Effector memory CD8-positive, alpha-beta T cell (primary cell): ENCODE data around the gene UNCX.
"Not testable (repeated sequence)": the region's sequence is repeated elsewhere in the genome, so short reads cannot be mapped to it uniquely, and the experiment has no call there.

Experiments used
- ATAC-seq: fragments of 150-1000 bp; cut with Tn5 transposase; replicated peaks from 2 replicates; pipeline ENCODE4 v1.10.0; 2021; ENCODE audit warnings: mild to moderate bottlenecking, moderate library complexity
- DNase-seq, 3 experiments: peaks; one replicate each; pipeline ENCODE4 v3.0.0; 2021
- H3K27ac Mint-ChIP-seq, 2 donors: one replicate each; pipeline ENCODE4 v1.8.0; 2022; ENCODE audit warnings: mild to moderate bottlenecking in 2 of 2, mixed read lengths in 2 of 2, moderate library complexity in 2 of 2
- H3K27me3 Mint-ChIP-seq, 2 donors: one replicate each; pipeline ENCODE4 v1.8.0; 2022; ENCODE audit warnings: mixed read lengths in 2 of 2
- H3K36me3 Mint-ChIP-seq: one replicate; pipeline ENCODE4 v1.8.0; 2022; ENCODE audit warnings: mild to moderate bottlenecking, moderate library complexity, mixed read lengths; ENCODE audit not compliant: insufficient read depth
- H3K4me1 Mint-ChIP-seq, 2 donors: one replicate each; pipeline ENCODE4 v1.8.0; 2022; ENCODE audit warnings: low read depth in 2 of 2, mixed read lengths in 2 of 2
- H3K4me3 Mint-ChIP-seq, 2 donors: one replicate each; pipeline ENCODE4 v1.8.0; 2022; ENCODE audit warnings: mild to moderate bottlenecking in 2 of 2, mixed read lengths in 2 of 2, moderate library complexity in 2 of 2
- H3K9me3 Mint-ChIP-seq, 2 donors: one replicate each; pipeline ENCODE4 v1.8.0; 2022; ENCODE audit warnings: mixed read lengths in 2 of 2

UNCX gene

DNA sequence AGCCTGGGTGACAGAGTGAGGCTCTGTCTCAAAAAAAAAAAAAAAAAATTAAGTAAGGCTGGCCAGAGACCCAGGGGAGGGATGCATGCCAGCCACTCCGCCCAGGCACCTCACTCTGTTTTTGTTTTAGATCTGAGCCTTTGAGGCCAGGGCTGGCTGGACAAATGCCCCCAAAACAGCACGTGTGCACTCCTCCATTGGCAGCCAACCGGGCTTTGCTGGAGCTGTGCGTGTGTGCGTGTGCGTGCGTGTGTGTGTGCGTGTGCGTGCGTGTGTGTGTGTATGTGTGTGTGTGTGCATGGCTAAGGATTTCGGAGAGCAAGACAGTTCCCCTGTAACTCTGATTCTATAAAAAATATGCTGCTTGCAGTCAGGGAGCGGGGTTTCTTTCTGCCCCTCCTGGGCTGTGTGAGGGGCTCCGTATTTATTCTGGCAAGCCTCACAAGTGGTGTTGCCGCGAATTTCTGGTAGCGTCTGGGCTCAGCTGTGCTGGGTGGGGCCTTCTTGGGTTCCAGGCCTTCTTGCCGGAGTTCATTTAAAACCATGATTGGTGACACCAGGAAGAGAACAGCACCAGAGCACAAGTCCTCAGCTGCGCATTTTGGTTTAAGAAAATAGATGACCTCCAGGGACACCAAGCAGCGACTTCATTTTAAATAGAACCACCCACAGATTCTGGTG is 28.1 kb upstream of the UNCX start:
- no peak for ATAC-seq
- Mint-ChIP-seq H3K4me1 (no peaks in the 10 kb centered on the region), H3K9me3 (no peaks in the 10 kb centered on the region), H3K27ac (no peak overlapping the region), H3K4me3 (no peak overlapping the region), H3K27me3 (peaks cover 7 to 34% of the 10 kb centered on the region in 2 donors), H3K36me3 (no peaks in the 10 kb centered on the region)
- DNase-seq = no peak

DNA sequence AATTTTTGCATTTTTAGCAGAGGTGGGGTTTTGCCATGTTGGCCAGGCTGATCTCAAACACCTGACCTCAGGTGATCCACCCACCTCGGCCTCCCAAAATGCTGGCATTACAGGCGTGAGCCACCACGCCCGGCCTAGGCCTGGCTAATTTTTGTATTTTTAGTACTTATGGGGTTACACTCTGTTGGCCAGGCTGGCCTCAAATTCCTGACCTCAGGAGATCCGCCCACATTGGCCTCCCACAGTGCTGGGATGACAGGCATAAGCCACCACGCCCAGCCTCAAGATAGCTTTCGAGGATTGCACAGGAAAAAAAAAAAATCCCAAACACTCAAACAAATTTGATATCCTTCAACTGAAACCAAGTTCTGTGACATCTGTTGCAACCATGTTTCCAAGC is 26.9 kb upstream of the UNCX start:
- DNase-seq, H3K27ac Mint-ChIP-seq, H3K9me3 Mint-ChIP-seq, H3K4me3 Mint-ChIP-seq, H3K4me1 Mint-ChIP-seq, ATAC-seq, H3K36me3 Mint-ChIP-seq: not testable (repeated sequence)
- H3K27me3 Mint-ChIP-seq = peaks cover 16 to 38% of the 10 kb centered on the region in 2 donors

DNA sequence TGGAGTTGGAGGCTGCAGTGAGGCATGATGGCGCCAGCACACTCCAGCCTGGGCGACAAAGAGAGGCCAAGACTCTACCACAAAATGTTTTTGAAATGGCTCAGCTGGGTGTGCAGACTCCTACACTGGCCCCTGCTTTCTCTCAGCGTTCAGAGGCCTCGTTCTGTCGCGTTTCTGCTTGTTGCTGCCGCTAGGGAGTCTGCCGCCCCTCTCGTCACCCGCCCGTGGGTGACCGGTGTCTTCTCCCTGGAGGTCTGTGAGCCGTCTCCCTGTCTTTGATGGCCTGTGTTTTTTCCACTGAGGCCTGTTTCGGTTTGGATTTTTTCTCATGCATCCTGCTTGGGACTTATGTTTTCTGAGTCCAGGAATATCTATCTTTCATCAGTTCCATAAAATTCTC is 23.6 kb upstream of the UNCX start:
- H3K27ac Mint-ChIP-seq = no peak overlapping the region
- no peak overlapping the region for H3K4me3 Mint-ChIP-seq
- ATAC-seq (no peak), DNase-seq (no peak)
- H3K4me1 Mint-ChIP-seq = no peaks in the 10 kb centered on the region
- H3K27me3 Mint-ChIP-seq = peaks cover 33 to 52% of the 10 kb centered on the region in 2 donors
- no peaks in the 10 kb centered on the region for H3K9me3 Mint-ChIP-seq
- H3K36me3 Mint-ChIP-seq = no peaks in the 10 kb centered on the region

DNA sequence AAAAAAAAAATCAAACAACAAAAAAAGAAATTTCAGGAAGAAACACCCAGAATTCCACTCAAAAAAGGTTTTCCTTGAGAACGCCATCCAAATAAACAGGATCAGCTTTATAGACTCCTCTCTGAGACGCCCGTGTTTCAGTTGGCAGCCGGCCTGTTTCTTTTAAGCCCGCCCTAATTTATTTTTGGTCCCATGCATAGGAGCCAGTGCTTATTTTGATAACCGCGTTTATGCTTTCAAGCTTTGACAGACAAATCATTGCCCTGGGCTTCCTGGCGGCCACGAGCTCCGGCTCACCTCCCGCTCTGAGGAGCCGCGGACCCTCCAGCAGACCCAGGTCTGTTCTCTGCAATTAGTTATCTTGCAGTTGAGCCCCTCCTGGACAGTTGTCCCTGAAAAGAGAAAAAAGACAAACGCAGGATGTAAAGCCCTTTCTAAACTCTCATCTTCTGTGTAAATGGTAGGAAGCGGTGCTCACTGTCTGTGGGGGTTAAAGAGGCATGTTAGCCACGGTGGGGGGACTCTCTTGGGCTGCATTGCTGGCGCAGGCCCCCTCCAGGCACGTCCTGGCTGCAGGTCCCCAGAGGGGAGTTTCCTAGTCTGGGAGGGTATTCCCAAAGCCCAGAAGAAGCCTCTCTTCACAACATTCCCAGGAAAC is 22.2 kb upstream of the UNCX start:
- H3K27me3 Mint-ChIP-seq = peaks cover 37 to 59% of the 10 kb centered on the region in 2 donors
- no peak overlapping the region for H3K4me3 Mint-ChIP-seq
- no peaks in the 10 kb centered on the region for H3K9me3 Mint-ChIP-seq
- no peak for ATAC-seq
- DNase-seq = no peak
- no peak overlapping the region for H3K27ac Mint-ChIP-seq
- H3K4me1 Mint-ChIP-seq = no peaks in the 10 kb centered on the region
- H3K36me3 Mint-ChIP-seq = no peaks in the 10 kb centered on the region

DNA sequence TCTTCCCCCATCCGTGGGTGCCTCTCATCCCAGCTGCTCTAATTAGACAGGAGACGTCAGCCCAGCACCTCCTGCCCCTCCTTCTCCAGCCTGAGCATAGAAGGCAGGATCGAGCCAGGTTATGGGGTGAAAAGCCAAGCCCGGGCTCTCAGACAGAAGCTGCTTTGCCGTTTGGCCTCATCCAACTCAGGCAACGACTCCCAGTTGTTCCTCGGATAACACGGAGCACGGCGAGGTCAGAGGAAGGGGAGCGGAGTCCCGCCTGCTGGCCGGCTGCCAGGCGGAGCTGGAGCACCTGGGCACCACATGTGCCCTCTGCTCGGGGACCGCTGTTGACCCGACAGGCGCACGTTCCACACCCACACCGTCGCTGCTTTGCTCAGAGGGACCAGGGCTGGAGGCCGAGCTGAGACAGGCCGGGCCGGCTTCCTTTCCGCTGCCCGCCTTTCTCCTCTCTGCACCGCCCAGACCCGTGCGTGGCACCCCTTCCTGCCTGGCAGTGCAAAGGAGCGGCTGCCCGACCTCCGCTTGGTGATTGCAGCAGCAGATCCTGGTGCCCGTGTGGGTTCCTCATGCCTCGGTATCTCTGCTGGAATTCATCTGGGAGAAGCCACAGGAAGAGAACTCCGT is 21.6 kb upstream of the UNCX start:
- H3K27ac Mint-ChIP-seq = no peak overlapping the region
- ATAC-seq (no peak), DNase-seq (no peak)
- peaks cover 37 to 59% of the 10 kb centered on the region in 2 donors for H3K27me3 Mint-ChIP-seq
- no peaks in the 10 kb centered on the region for H3K4me1 Mint-ChIP-seq
- no peaks in the 10 kb centered on the region for H3K9me3 Mint-ChIP-seq
- no peak overlapping the region for H3K4me3 Mint-ChIP-seq
- no peaks in the 10 kb centered on the region for H3K36me3 Mint-ChIP-seq

DNA sequence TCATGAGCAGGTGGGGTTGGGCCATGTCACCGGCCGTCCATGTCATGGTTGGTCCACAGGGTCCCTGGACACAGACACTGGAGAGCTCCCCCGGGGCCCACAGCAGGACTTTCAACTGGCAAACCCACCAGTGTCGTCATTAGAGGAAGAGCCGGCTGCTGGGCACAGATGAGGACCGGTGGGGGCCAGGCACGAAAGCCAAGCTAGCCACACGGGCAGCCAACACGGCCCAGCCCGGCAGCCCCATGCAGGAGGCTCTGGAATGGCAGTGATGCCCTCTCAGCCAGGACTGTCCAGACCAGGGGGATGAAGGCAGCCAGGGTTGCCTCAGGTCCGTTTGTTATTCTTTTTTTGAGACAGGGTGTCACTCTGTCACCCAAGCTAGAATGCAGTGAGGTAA is 21.1 kb upstream of the UNCX start:
- H3K36me3 Mint-ChIP-seq = no peaks in the 10 kb centered on the region
- ATAC-seq (no peak), DNase-seq (no peak)
- no peak overlapping the region for H3K4me3 Mint-ChIP-seq
- no peaks in the 10 kb centered on the region for H3K9me3 Mint-ChIP-seq
- H3K27ac Mint-ChIP-seq = no peak overlapping the region
- H3K27me3 Mint-ChIP-seq = peaks cover 37 to 61% of the 10 kb centered on the region in 2 donors
- no peaks in the 10 kb centered on the region for H3K4me1 Mint-ChIP-seq

DNA sequence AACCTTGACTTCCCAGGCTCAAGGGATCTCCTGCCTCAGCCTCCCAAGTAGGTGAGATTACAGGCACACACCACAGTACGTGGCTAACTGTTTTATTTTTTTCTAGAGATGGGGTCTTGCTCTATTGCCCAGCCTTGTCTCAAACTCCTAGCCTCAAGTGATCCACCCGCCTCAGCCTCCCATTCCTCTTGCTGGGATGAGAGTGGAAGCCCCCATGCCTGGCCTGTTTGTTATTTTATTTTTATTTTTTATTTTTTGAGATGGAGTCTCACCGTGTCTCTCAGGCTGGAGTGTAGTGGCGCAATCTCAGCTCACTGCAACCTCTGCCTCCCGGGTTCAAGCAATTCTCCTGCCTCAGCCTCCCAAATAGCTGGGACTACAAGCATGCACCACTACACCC is 20.6 kb upstream of the UNCX start:
- not testable (repeated sequence) for H3K36me3 Mint-ChIP-seq, ATAC-seq, H3K9me3 Mint-ChIP-seq, H3K4me1 Mint-ChIP-seq, H3K27ac Mint-ChIP-seq, H3K4me3 Mint-ChIP-seq, DNase-seq
- H3K27me3 Mint-ChIP-seq = peaks cover 40 to 65% of the 10 kb centered on the region in 2 donors

DNA sequence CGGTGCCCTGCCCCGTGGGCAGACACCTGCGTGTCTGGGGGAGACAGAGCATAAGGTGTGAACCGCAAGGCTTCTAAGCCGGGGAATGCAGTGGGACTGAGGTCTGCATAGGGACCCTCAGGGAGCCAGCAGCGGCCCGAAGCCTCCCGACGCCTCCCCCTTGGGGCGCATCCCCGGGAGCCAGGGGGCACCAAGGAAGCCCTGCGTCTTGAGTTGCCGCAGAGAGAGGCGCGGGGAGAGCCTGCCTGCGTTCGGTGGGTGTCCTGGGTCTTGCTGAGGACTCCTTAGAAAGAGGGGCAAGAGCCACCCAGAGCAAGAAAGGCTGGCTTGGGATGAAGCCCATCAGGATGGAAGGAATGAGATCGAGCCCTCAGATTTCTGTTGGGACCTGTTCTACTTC is 18.2 kb upstream of the UNCX start:
- H3K4me1 Mint-ChIP-seq = no peaks in the 10 kb centered on the region
- H3K9me3 Mint-ChIP-seq = no peaks in the 10 kb centered on the region
- no peak overlapping the region for H3K4me3 Mint-ChIP-seq
- peaks cover 43 to 82% of the 10 kb centered on the region in 2 donors for H3K27me3 Mint-ChIP-seq
- ATAC-seq (no peak), DNase-seq (no peak)
- no peak overlapping the region for H3K27ac Mint-ChIP-seq
- H3K36me3 Mint-ChIP-seq = no peaks in the 10 kb centered on the region

DNA sequence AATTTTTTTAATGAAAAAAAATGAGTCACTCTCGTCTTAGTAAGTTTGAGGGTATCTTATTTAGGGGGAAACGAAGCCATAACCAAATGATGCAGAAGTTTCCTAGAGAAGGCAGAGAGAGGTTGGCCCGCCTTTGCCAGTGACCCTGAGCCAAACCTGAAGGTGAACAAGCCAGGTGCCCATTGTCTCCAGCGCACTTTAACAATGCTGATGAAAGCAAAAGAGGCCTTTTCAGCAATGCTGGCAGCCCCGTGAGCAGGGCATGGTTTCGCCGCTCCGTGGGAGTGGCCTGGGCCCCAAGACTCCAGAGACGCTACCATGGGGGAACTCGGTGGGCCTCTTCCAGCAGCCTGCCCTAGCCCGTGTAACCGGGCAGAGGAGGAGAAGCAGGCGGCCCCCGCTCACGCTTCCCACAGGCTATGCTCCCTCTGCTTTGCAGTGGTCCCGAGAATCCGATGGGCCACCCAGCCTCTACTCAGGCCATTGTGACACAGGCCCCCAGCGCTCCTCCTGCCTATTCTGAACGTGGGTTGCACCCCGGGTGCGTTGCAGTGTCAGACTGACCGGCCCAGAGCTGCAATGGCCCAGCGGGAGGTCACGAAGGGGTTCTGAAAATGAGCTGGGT is 14.0 kb upstream of the UNCX start:
- Mint-ChIP-seq H3K4me3 (no peak overlapping the region), H3K9me3 (no peaks in the 10 kb centered on the region), H3K36me3 (no peaks in the 10 kb centered on the region), H3K4me1 (no peaks in the 10 kb centered on the region), H3K27me3 (peaks cover 57 to 84% of the 10 kb centered on the region in 2 donors), H3K27ac (no peak overlapping the region)
- DNase-seq = no peak
- no peak for ATAC-seq

DNA sequence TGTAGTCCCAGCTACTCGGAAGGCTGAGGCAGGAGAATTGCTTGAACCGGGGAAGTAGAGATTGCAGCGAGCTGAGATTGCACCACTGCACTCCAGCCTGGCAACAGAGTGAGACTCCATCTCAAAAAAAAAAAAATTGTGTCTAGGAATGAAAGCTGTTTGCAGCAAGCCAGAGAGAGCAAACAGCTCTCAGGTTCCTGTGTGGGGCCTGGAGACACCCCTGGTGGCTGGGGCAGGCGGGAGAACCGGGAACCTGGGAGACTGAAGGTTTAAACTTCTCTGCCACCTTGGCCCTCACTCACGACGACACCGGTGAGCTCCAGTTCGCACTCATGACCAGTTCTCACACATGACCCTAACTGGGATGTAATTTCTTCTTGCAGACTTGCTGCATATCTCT is 13.2 kb upstream of the UNCX start:
- Mint-ChIP-seq H3K36me3 (no peaks in the 10 kb centered on the region), H3K4me1 (no peaks in the 10 kb centered on the region), H3K9me3 (no peaks in the 10 kb centered on the region), H3K27me3 (peaks cover 57 to 84% of the 10 kb centered on the region in 2 donors), H3K27ac (no peak overlapping the region), H3K4me3 (no peak overlapping the region)
- DNase-seq (no peak), ATAC-seq (no peak)

DNA sequence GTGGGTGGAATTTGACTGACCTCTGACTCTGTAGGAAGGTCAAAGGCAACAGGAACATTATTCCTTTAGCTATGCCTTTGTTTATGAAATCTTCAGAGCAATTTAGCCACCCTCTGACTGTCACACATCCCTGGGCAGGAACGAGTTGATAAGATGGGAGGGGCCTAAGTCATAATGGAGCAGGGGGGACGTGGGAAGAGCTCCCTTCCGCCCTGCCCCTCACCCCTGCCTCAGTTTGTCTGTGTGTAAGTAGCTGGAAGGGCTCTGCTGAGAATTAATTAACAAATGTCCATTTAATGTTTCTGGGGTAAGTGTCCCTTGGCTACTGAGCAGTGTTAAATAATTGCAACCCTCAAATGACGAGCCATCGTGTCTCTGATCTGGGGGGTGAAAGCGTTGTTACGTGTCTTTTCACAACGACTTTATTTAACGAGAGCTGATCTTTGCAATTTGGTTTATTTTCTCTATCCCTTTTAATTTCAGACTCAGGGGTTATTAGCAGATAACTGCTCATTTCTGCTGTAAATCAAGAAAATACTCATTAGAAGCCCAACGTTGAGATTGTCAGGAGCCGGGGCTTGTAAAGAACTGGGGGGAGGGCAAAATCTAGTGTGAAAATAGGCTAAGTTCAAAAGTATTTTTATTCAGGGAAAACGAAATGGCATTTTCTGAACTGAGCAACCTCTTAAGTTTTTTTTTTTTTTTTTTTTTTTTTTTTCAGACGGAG is 12.5 kb upstream of the UNCX start:
- Mint-ChIP-seq H3K27ac (no peak overlapping the region), H3K36me3 (peaks cover 5% of the 10 kb centered on the region), H3K27me3 (peaks cover 63 to 87% of the 10 kb centered on the region in 2 donors), H3K9me3 (no peaks in the 10 kb centered on the region), H3K4me3 (no peak overlapping the region), H3K4me1 (no peaks in the 10 kb centered on the region)
- DNase-seq = no peak
- ATAC-seq = no peak

DNA sequence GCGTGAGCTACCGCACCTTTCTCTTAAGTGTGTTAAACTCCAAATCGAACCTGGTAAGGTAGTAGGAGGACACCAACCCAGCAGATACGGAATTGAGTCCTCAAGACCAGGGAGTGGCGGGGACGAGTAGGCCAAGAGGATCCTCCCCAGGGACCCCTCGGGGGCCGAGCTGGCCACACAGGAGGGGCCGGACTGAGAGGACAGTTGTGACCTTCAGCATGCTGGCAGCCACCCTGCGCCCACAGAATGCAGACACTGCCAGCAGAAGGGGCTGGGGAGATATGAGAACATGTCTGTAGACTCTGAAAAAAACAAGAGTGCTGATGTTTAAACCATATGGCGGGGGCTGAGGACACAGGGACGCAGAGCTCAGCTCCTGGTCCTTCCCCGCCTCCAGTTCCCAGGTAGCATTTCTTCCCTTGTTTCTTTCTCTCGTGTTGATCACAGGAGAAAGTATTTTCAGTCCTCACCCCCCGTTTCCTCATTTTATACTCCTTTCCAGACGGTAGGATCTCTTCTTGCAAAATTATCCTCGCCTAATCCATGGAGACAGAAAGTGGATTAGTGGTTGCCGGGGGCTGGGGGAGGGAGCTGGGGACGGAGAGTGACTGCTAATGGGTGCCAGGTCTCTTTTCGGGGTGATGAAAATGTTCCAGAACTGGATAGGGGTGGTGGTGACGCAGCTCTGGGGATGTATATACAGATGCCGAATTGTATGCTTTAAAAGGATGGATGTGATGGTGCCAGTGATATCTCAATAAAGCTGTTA is 11.5 kb upstream of the UNCX start:
- H3K4me1 Mint-ChIP-seq = peaks cover 0 to 2% of the 10 kb centered on the region in 2 donors
- H3K4me3 Mint-ChIP-seq = no peak overlapping the region
- no peak overlapping the region for H3K27ac Mint-ChIP-seq
- H3K36me3 Mint-ChIP-seq = peaks cover 15% of the 10 kb centered on the region
- DNase-seq = no peak
- no peak for ATAC-seq
- H3K9me3 Mint-ChIP-seq = no peaks in the 10 kb centered on the region
- H3K27me3 Mint-ChIP-seq = peaks cover 69 to 97% of the 10 kb centered on the region in 2 donors
